Heart right ventricle (tissue), 16 donors: ENCODE results near the gene CASR. TPM values are rescaled to one million over a fixed set of nuclear protein-coding genes. Genes with fewer than 3 reads are reported as not detected.

Source experiments
- ATAC-seq, 8 donors: fragments of 200-7000 bp; cut with Tn5 transposase; one replicate each; pipeline ENCODE4 v1.9.1; 2020; ENCODE audit warnings: mild to moderate bottlenecking in 8 of 8, moderate library complexity in 8 of 8, moderate number of reproducible peaks in 1 of 8
- DNase-seq, 2 donors: peaks; one replicate each; pipeline ENCODE4 v3.0.0-alpha.2; 2020
- H3K27ac ChIP-seq, 10 donors: fragments of 200-600 bp; sonication (generic) in 2 of 10; one replicate each; pipeline versions ENCODE4 v1.5.0 to v1.8.0; 2020 to 2022; ENCODE audit warnings: mild to moderate bottlenecking in 3 of 10
- H3K27me3 ChIP-seq, 7 donors: fragments of 200-600 bp; one replicate each; pipeline ENCODE4 v1.8.0; 2021 to 2022; ENCODE audit warnings: mild to moderate bottlenecking in 2 of 7
- H3K36me3 ChIP-seq, 9 donors: fragments of 200-600 bp; sonication (generic) in 1 of 9; one replicate each; pipeline versions ENCODE4 v1.5.0 to v1.8.0; 2020 to 2022; ENCODE audit warnings: mild to moderate bottlenecking in 2 of 9
- H3K4me1 ChIP-seq, 9 donors: fragments of 200-600 bp; sonication (generic) in 1 of 9; one replicate each; pipeline versions ENCODE4 v1.5.0 to v1.8.0; 2020 to 2022; ENCODE audit warnings: mild to moderate bottlenecking in 4 of 9
- H3K4me3 ChIP-seq, 10 donors: fragments of 200-600 bp; sonication (generic) in 2 of 10; one replicate each; pipeline versions ENCODE4 v1.5.0 to v1.8.0; 2020 to 2022; ENCODE audit warnings: mild to moderate bottlenecking in 7 of 10, moderate library complexity in 2 of 10
- H3K9me3 ChIP-seq, 11 donors: fragments of 200-600 bp in 10 of 11; sonication (generic) in 2 of 11; one replicate each; pipeline versions ENCODE4 v1.5.0 to v1.8.0; 2013 to 2022; ENCODE audit warnings: mild to moderate bottlenecking in 2 of 11, control low read depth in 1 of 11, moderate library complexity in 1 of 11
- whole genome bisulfite sequencing, 2 donors: extraction: QIAGEN DNeasy Blood & Tissue Kit; methylation state at CpG; one replicate each; pipeline ENCODE4 v1.1.7; 2013; ENCODE audit warnings: inconsistent platforms in 1 of 2; 5-methylcytosine and 5-hydroxymethylcytosine counted together
- intact Hi-C, 10 donors: fragments of 100-400 bp; cut with DNase I; formaldehyde crosslinking; loops; one replicate each; pipeline versions ENCODE4 v1.11.1 to v1.14.2; 2022
- polyA plus RNA-seq, 2 donors: library from polyadenylated mRNA; stranded (reverse); fragments of 200-250 nt; gene quantifications; one replicate each; pipeline ENCODE4 v1.2.3, GENCODE V29; 2013
- total RNA-seq, 10 donors: library from RNA; stranded (reverse); fragmentation: NEBNext Ultra II Directional in 3 of 10; extraction: Animal tissue kit (Norgen Biotek cat#: 25700) in 3 of 10; gene quantifications; one replicate each; pipeline versions ENCODE4 v1.2.1 to v1.2.4, GENCODE V29; 2021 to 2023
- TF ChIP-seq, protein P1 (sequence below), 9 donors: fragments of 200-600 bp; sonication (generic) in 2 of 9; IDR thresholded peaks; one replicate each; pipeline versions ENCODE4 v1.5.0 to v1.8.0; 2021 to 2022; ENCODE audit warnings: antibody characterized with exemption in 9 of 9, mild to moderate bottlenecking in 5 of 9, moderate library complexity in 1 of 9
- donor health status: Arrhythmogenic right ventricular cardiomyopathy.
- donor health status: ischemic (EF 13 %, LVEDD 7.1; RV severe dilation, severe dysfunction).
- donor health status: healthy with polysubstance abuse.
- donor health status: DM: no; HTN: yes; CAD: no.
- donor health status: DM: no; HTN: no; CAD: no.
- donor health status: ischemic (EF 25% LVEDD 6.9; RV normal size, moderate dysfunction).
- donor health status: ischemic (EF 25% LVEDD 5.7; RV mildly dilated, moderate dysfunction).
- donor health status: healthy.
- donor health status: DM: yes; HTN: yes; CAD: no.
- donor health status: Ischemic cardiomyopathy.
- donor health status: ischemic (EF 35%, LVEDD 5.7; RV mildly dilated, moderate dysfunction).
- donor health status: nonischemic (EF 11% LVEDD 7.7; RV severe dilation, severe dysfunction).
- donor health status: DM: yes; HTN: yes; CAD: no.
- donor health status: PGD.
- donor health status: ischemic (EF 29% LVEDD 5.4; RV normal size, mild dysfunction).
- donor health status: nonischemic (EF 23%, LVEDD 6.1; RV moderate dilation, normal function).

Gene CASR
- total and polyA plus RNA-seq, 12 donors: not detected

DNA sequence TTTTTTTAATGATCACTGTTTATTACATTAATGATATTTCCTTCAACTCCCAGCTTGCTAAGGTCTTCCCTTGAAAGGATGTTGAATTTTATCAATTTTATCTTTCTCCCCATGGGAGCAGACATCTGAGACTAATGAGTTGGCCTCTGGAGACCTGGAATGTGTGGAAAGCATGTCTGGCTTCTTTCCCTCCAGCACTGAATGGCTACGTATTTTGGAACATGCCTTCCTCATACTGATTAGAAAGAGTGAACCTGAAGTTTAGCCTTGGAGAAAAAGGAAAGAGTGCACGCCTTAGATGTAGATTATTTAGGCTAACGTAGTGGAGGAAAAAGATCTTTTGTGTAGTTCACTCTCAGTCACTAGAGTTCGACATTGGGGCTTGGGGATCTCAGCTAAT, 25.1 kb downstream of the CASR start:
- intact Hi-C loops: no loop called here
- no peak for ATAC-seq
- H3K27me3 ChIP-seq: peaks cover 0 to 3% (median 0%) of the 10 kb centered on the region in 7 donors
- TF ChIP-seq, protein P1, sequence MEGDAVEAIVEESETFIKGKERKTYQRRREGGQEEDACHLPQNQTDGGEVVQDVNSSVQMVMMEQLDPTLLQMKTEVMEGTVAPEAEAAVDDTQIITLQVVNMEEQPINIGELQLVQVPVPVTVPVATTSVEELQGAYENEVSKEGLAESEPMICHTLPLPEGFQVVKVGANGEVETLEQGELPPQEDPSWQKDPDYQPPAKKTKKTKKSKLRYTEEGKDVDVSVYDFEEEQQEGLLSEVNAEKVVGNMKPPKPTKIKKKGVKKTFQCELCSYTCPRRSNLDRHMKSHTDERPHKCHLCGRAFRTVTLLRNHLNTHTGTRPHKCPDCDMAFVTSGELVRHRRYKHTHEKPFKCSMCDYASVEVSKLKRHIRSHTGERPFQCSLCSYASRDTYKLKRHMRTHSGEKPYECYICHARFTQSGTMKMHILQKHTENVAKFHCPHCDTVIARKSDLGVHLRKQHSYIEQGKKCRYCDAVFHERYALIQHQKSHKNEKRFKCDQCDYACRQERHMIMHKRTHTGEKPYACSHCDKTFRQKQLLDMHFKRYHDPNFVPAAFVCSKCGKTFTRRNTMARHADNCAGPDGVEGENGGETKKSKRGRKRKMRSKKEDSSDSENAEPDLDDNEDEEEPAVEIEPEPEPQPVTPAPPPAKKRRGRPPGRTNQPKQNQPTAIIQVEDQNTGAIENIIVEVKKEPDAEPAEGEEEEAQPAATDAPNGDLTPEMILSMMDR (IDR thresholded peaks at IDR 0.05): no peak
- H3K9me3 ChIP-seq: no peaks in the 10 kb centered on the region
- no peak for DNase-seq
- 30 to 33% methylated on average over 4 of the region's 4 CpGs for WGBS, 2 donors
- no peak overlapping the region for H3K27ac ChIP-seq
- no peaks in the 10 kb centered on the region for H3K36me3 ChIP-seq
- H3K4me1 ChIP-seq: no peaks in the 10 kb centered on the region
- no peak overlapping the region for H3K4me3 ChIP-seq

DNA sequence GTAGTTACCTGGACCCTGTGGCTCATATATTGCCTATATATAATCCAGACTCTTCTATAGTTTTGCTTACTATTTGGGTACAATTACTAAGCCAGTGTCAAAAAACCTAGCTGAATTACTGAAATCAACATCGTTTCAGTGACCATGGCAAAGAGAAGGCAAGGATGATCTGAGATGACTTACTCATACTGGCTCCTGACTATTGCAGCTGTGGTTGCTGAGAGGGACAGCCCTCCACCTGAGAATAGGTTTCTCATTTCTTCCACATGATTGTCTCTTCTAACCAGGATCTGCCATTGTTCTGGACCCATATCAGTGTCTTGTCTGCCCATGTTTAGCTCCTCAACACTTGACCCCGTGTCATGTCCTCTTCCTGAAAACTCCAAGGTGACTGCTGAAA, 30.2 kb downstream of the CASR start:
- DNase-seq (no peak), ATAC-seq (no peak)
- no peaks in the 10 kb centered on the region for H3K9me3 ChIP-seq
- peaks cover 0 to under 1% (median 0%) of the 10 kb centered on the region in 7 donors for H3K27me3 ChIP-seq
- no peak overlapping the region for H3K4me3 ChIP-seq
- 62 to 64% methylated on average over 2 of the region's 2 CpGs for WGBS, 2 donors
- intact Hi-C loops: no loop called here
- H3K36me3 ChIP-seq: no peaks in the 10 kb centered on the region
- H3K27ac ChIP-seq: no peak overlapping the region
- TF ChIP-seq, protein P1 (IDR thresholded peaks at IDR 0.05): no peak
- H3K4me1 ChIP-seq: no peaks in the 10 kb centered on the region

DNA sequence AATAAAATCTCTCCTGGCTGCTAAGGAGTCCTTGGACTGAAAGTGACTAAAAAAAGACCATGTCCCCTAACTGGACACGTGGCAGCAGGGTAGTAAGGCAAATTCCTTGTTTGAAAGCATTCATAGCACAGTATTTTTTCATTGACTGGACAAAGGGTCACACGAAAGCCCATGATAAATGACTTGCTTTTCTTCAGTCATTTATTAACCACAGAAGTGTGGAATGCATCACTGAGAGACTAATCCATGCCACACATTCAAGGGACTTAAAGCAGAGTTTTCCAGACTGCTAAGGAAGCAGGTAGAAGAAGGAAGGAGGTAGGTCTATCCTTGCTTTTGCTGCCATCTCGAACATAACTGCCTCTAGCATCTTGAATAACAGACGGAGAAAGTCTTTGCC, 31.2 kb downstream of the CASR start:
- 51 to 57% methylated on average over 4 of the region's 4 CpGs for WGBS, 2 donors
- DNase-seq: no peak
- intact Hi-C loops: no loop called here

DNA sequence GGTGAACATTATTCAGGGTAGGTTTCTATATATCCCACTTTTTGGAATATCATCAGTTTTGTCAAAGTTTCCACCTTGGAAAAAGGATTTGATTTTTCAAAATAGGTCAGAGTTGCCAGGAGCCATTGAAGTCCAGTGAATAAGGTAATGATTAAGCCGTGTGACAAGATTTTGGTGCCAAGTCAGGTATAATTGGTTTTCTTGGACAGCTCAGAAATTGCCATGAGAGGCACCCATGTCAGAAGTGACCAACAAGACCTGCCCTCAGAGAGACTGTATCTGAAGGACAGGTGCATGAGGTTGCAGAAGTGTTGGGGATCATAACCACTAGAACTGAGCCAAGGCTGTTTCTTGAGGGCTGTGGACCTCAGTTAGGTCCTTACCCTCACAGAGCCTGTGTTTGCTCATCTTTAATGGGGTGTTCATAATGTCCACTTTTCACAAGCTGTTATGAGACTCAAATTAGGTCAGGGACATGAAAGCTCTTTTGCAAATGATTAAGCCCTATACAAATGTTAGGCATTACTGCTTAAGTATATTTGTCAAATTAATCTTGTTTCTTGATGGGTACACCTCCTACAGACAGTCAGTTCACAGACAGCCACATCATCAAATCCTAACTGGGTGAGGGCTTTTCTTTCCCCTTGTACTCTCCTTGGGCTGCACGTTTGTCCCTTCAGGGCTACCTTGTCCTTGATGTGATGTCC, 32.3 kb downstream of the CASR start:
- Histone ChIP-seq H3K4me1 (no peaks in the 10 kb centered on the region), H3K36me3 (no peaks in the 10 kb centered on the region), H3K27me3 (peaks cover 0 to 10% (median 0%) of the 10 kb centered on the region in 7 donors), H3K4me3 (no peak overlapping the region), H3K27ac (no peak overlapping the region), H3K9me3 (no peaks in the 10 kb centered on the region)
- no peak for ATAC-seq
- no peak for DNase-seq
- TF ChIP-seq, protein P1 (IDR thresholded peaks at IDR 0.05): no peak
- 67 to 69% methylated on average over 2 of the region's 2 CpGs for WGBS, 2 donors
- intact Hi-C loops: no loop called here

More for the DNA sequence above, 31.2 kb downstream of the CASR start:
- H3K36me3 ChIP-seq: no peaks in the 10 kb centered on the region
- H3K27ac ChIP-seq: no peak overlapping the region
- no peaks in the 10 kb centered on the region for H3K4me1 ChIP-seq
- peaks cover 0 to 6% (median 0%) of the 10 kb centered on the region in 7 donors for H3K27me3 ChIP-seq
- TF ChIP-seq, protein P1 (IDR thresholded peaks at IDR 0.05): no peak
- H3K9me3 ChIP-seq: no peaks in the 10 kb centered on the region
- H3K4me3 ChIP-seq: no peak overlapping the region
- ATAC-seq: no peak
